Stimulated activated memory B cell treated with anti-CD40 and anti-IgM and Interleukin-4, amounts not matched to agents 10 μg/mL and 1 μg/mL and 100 μg/mL, for 72 hours (primary cell): ENCODE data around the gene SMC2.

Experiments used
- ATAC-seq: fragments of 150-1000 bp; cut with Tn5 transposase; 2 replicates; pipeline ENCODE4 v1.10.0; 2021
- H3K27ac Mint-ChIP-seq: one replicate; pipeline ENCODE4 v1.8.0; 2022; ENCODE audit warnings: mild to moderate bottlenecking, mixed read lengths
- H3K27me3 Mint-ChIP-seq: one replicate; pipeline ENCODE4 v1.8.0; 2022; ENCODE audit warnings: mixed read lengths
- H3K36me3 Mint-ChIP-seq: one replicate; pipeline ENCODE4 v1.8.0; 2022; ENCODE audit warnings: mixed read lengths
- H3K4me1 Mint-ChIP-seq: one replicate; pipeline ENCODE4 v1.8.0; 2022; ENCODE audit warnings: mixed read lengths
- H3K4me3 Mint-ChIP-seq: one replicate; pipeline ENCODE4 v1.8.0; 2022; ENCODE audit warnings: mild to moderate bottlenecking, moderate library complexity, mixed read lengths
- H3K9me3 Mint-ChIP-seq: one replicate; pipeline ENCODE4 v1.8.0; 2022; ENCODE audit warnings: mixed read lengths

Gene SMC2

DNA sequence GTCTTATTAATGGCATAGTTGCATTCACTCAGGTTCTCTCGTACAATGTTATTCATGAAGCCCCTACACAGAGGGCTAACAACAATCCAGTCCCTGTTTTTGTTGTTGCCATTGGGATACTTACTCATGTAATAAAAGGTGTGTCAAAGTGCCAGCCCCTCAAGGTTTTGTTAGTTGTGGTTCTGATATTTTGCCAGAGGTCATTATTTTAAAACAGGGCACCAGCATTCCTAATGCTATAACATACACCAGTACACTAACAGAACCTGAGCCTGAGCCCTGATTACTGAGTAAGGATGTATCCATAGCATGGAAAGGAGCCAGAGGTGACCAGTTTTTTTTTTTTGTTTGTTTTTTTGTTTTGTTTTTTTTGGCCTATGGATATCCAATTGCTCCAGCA is 50.2 kb downstream of the SMC2 start:
- no peaks in the 10 kb centered on the region for H3K27me3 Mint-ChIP-seq
- no peaks in the 10 kb centered on the region for H3K9me3 Mint-ChIP-seq
- peak; percentile 20 for ATAC-seq
- peaks cover 23% of the 10 kb centered on the region for H3K36me3 Mint-ChIP-seq
- no peaks in the 10 kb centered on the region for H3K4me1 Mint-ChIP-seq
- no peak overlapping the region for H3K4me3 Mint-ChIP-seq
- no peak overlapping the region for H3K27ac Mint-ChIP-seq

DNA sequence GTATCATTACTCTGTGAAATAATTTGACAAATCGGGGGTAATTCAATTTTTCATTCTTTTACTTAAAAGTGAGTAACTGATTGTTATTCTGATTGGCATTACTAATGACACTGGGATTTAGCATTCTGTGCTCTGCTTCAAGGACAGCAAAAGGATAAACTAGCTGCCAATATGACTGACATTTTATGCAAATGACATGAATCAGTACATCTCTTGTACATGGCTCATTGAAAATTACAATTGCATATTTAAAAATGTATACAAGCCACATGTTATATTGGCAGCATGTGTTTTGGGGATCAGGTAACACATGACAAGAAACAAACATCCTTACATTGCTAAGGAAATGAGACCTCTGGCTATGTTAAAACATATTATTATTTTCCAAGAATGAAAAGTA is 79.0 kb downstream of the SMC2 start:
- H3K9me3 Mint-ChIP-seq = peaks cover 6% of the 10 kb centered on the region
- ATAC-seq = no peak

DNA sequence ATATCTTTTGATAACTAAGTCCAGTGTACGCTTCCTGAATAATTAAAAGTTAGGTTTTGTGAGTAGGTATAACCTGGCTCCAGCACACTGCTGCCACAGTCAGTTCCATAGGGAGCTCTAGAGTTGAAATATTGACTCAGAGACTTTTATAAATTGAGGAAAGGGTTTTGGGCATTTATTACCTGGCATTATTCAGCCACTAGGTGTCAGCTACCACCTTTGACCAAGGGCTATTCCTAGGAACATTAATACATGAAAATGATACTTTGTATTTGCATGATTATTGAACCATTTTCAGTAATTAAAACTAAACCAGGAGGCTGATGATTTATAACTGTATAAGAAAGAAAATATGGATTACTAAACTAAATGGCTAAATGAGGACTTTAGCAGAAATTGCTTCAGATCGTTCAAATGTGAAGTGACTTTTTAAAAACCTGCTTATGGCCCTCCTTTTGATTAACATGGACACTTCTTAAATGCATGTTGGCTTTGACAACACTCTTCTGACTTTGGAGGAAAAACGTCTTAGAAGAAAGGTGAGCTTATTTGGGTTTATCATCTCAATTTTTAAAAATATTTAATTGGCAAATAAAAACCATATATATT is 83.0 kb downstream of the SMC2 start:
- no peak overlapping the region for H3K27ac Mint-ChIP-seq
- H3K4me1 Mint-ChIP-seq = no peaks in the 10 kb centered on the region
- no peaks in the 10 kb centered on the region for H3K9me3 Mint-ChIP-seq
- H3K36me3 Mint-ChIP-seq = no peaks in the 10 kb centered on the region
- no peak overlapping the region for H3K4me3 Mint-ChIP-seq
- ATAC-seq = no peak
- H3K27me3 Mint-ChIP-seq = no peaks in the 10 kb centered on the region

More for the DNA sequence above, 79.0 kb downstream of the SMC2 start:
- no peak overlapping the region for H3K27ac Mint-ChIP-seq
- no peaks in the 10 kb centered on the region for H3K4me1 Mint-ChIP-seq
- H3K36me3 Mint-ChIP-seq = no peaks in the 10 kb centered on the region
- H3K27me3 Mint-ChIP-seq = no peaks in the 10 kb centered on the region
- no peak overlapping the region for H3K4me3 Mint-ChIP-seq

DNA sequence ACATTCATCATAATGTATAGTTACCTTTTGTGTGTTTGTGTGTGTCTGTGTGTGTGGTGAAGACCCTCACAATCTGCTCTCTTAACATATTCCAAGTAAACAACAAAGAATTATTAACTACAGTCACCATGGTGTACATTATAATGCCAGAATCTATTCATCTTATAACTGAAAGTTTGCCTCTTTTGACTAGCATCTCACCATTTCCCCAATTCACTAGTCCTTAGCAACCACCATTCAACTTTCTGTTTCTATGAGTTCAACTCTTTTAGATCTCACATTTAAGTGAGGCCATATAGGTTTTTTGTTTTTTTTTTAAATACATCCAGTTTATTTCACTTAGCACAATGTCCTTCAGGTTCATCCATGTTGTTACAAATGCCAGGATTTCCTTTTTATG is 83.6 kb downstream of the SMC2 start:
- no peak overlapping the region for H3K27ac Mint-ChIP-seq
- no peaks in the 10 kb centered on the region for H3K4me1 Mint-ChIP-seq
- no peaks in the 10 kb centered on the region for H3K9me3 Mint-ChIP-seq
- no peak for ATAC-seq
- H3K36me3 Mint-ChIP-seq = no peaks in the 10 kb centered on the region
- no peaks in the 10 kb centered on the region for H3K27me3 Mint-ChIP-seq
- no peak overlapping the region for H3K4me3 Mint-ChIP-seq
